Caco-2 (cell line): ENCODE results near the gene RXRA. TPM values are rescaled to one million over a fixed set of nuclear protein-coding genes. Genes with fewer than 3 reads are reported as not detected.

Source experiments
- BruUV-seq: library from RNA; stranded (reverse); fragments of 400-500 nt; replicated peaks from 2 replicates; lab custom pipeline; 2021; lab: Mats Ljungman, UMichigan
- CTCF ChIA-PET: fragments of 300-600 bp; sonication (Branson Sonifier 250); formaldehyde crosslinking; loops from one replicate; lab custom pipeline; 2022; ENCODE audit warnings: antibody characterized with exemption; lab: Charles Lee
- POLR2A ChIA-PET: fragments of 300-600 bp; sonication (Branson Sonifier 250); formaldehyde crosslinking; loops from one replicate; lab custom pipeline; 2022; ENCODE audit warnings: antibody characterized with exemption; lab: Charles Lee
- DNase-seq, 2 experiments: peaks; one replicate each; pipeline versions ENCODE4 v3.0.0 to v3.0.0-alpha.2; 2020 to 2022
- H3K27me3 ChIP-seq: replicated peaks from 2 replicates; pipeline ENCODE4 v1.6.0; 2011; ENCODE audit warnings: low read length; ENCODE audit not compliant: control insufficient read depth, insufficient read depth
- H3K36me3 ChIP-seq: 2 replicates; pipeline ENCODE4 v1.5.1; 2011; ENCODE audit warnings: low read length; ENCODE audit not compliant: control insufficient read depth, insufficient read depth
- H3K4me1 ChIP-seq: fragments of 250-450 bp; sonication (Bioruptor Pico); 2 replicates; pipeline ENCODE4 v1.5.1; 2020; ENCODE audit warnings: mild to moderate bottlenecking
- H3K4me3 ChIP-seq: 2 replicates; pipeline ENCODE4 v1.5.1; 2011; ENCODE audit warnings: low read depth, mild to moderate bottlenecking, control low read depth, low read length
- H3K9me3 ChIP-seq: fragments of 250-450 bp; sonication (Bioruptor Pico); 2 replicates; pipeline ENCODE4 v1.5.1; 2020; ENCODE audit warnings: mild to moderate bottlenecking, moderate library complexity
- H3K27ac Mint-ChIP-seq: one replicate; pipeline ENCODE4 v1.8.0; 2022; ENCODE audit warnings: mixed read lengths; ENCODE audit not compliant: unreplicated experiment
- H3K27me3 Mint-ChIP-seq: one replicate; pipeline ENCODE4 v1.8.0; 2022; ENCODE audit warnings: mixed read lengths; ENCODE audit not compliant: insufficient read depth, unreplicated experiment
- H3K36me3 Mint-ChIP-seq: one replicate; pipeline ENCODE4 v1.8.0; 2022; ENCODE audit warnings: mild to moderate bottlenecking, mixed read lengths; ENCODE audit not compliant: insufficient read depth, unreplicated experiment
- H3K4me1 Mint-ChIP-seq: one replicate; pipeline ENCODE4 v1.8.0; 2022; ENCODE audit warnings: low read depth, mixed read lengths; ENCODE audit not compliant: unreplicated experiment
- H3K4me3 Mint-ChIP-seq: one replicate; pipeline ENCODE4 v1.8.0; 2022; ENCODE audit warnings: mild to moderate bottlenecking, moderate library complexity, mixed read lengths; ENCODE audit not compliant: unreplicated experiment
- H3K9me3 Mint-ChIP-seq: one replicate; pipeline ENCODE4 v1.8.0; 2022; ENCODE audit warnings: mixed read lengths; ENCODE audit not compliant: unreplicated experiment
- CTCF ChIP-seq, 2 experiments: fragments of 200-600 bp in 1 of 2; IDR thresholded peaks; 1 replicate in 1 of 2; 2 replicates in 1 of 2; pipeline versions ENCODE4 v1.5.1 to v1.8.0; 2011 to 2022; ENCODE audit warnings: antibody characterized with exemption in 1 of 2, control low read depth in 1 of 2, inconsistent platforms in 1 of 2, low read depth in 1 of 2, low read length in 1 of 2, mild to moderate bottlenecking in 1 of 2, moderate library complexity in 1 of 2; ENCODE audit not compliant: insufficient read depth in 1 of 2, severe bottlenecking in 1 of 2, unreplicated experiment in 1 of 2
- intact Hi-C: fragments of 100-400 bp; cut with micrococcal nuclease; formaldehyde crosslinking; loops from one replicate; pipeline ENCODE4 v1.10.0; 2022; ENCODE audit not compliant: unreplicated experiment
- total RNA-seq: library from RNA; stranded (reverse); gene quantifications from 2 replicates; pipeline ENCODE4 v1.2.3, GENCODE V29; 2022

RXRA gene
- total RNA-seq, 1 experiment from 2014 or later: 69.1 TPM

- Histone ChIP-seq H3K27me3 (no peaks in the 10 kb centered on the region), H3K9me3 (no peaks in the 10 kb centered on the region), H3K36me3 (no peaks in the 10 kb centered on the region), H3K4me3 (no peak overlapping the region), H3K4me1 (peaks cover 15% of the 10 kb centered on the region)
- ChIA-PET CTCF (interaction anchor here (1.0 to 1.1 kb wide), 2 partner anchors 10 to 15 kb away, joined by 3 to 4 read pairs; no protein-coding TSS in a partner anchor), POLR2A (interaction anchor here (0.5 kb wide), 1 partner anchor 45 kb away, joined by 4 read pairs; no protein-coding TSS in a partner anchor)
- intact Hi-C loops: no loop called here
- no peaks in the 10 kb centered on the region for H3K27me3 Mint-ChIP-seq
- no peaks in the 10 kb centered on the region for H3K9me3 Mint-ChIP-seq
- TF ChIP-seq CTCF (IDR thresholded peaks at IDR 0.05; ENCODE audit: insufficient read depth in 1 of 2, low read depth in 1 of 2, low read length in 1 of 2, severe bottlenecking in 1 of 2, unreplicated experiment in 1 of 2): no peak
- no peak overlapping the region for H3K4me3 Mint-ChIP-seq
- H3K36me3 Mint-ChIP-seq: peaks cover 13% of the 10 kb centered on the region
- H3K27ac Mint-ChIP-seq: peak overlapping the region; percentile 76
- peaks cover 13% of the 10 kb centered on the region for H3K4me1 Mint-ChIP-seq
- DNase-seq: no peak
- no TSS peak for BruUV-seq
Observed at GRCh38 chr9:134365115-134365596, 38.9 kb downstream of the RXRA start.

GRCh38 chr9:134365791-134366222, 39.6 kb downstream of the RXRA start:
- CTCF ChIA-PET: no interaction called here
- Mint-ChIP-seq H3K36me3 (peaks cover 15% of the 10 kb centered on the region), H3K9me3 (no peaks in the 10 kb centered on the region)

More at GRCh38 chr9:134365791-134366222, 39.6 kb downstream of the RXRA start:
- no peak overlapping the region for H3K4me3 ChIP-seq
- Mint-ChIP-seq H3K4me3 (no peak overlapping the region), H3K4me1 (peaks cover 13% of the 10 kb centered on the region), H3K27me3 (no peaks in the 10 kb centered on the region), H3K27ac (peak overlapping the region; percentile 76)
- H3K27me3 ChIP-seq: no peaks in the 10 kb centered on the region
- H3K4me1 ChIP-seq: peaks cover 15% of the 10 kb centered on the region
- intact Hi-C loops: no loop called here
- POLR2A ChIA-PET: no interaction called here
- no peak for DNase-seq
- BruUV-seq: no TSS peak
- TF ChIP-seq CTCF (IDR thresholded peaks at IDR 0.05; ENCODE audit: insufficient read depth in 1 of 2, low read depth in 1 of 2, low read length in 1 of 2, severe bottlenecking in 1 of 2, unreplicated experiment in 1 of 2): no peak
- H3K9me3 ChIP-seq: no peaks in the 10 kb centered on the region
- no peaks in the 10 kb centered on the region for H3K36me3 ChIP-seq
